Astrocyte of the cerebellum (primary cell): ENCODE data around the gene ASH1L.
A peak's percentile ranks its signal among the peaks of the same experiment; 100 is the strongest.

ENCODE experiments used
- DNase-seq: peaks from one replicate; pipeline ENCODE4 v3.0.0-alpha.2; 2011; ENCODE audit warnings: low read depth
- H3K4me3 ChIP-seq: 2 replicates; pipeline ENCODE4 v1.5.1; 2011; ENCODE audit warnings: mild to moderate bottlenecking, low read depth, low read length, moderate library complexity
- CTCF ChIP-seq: IDR thresholded peaks from 2 replicates; pipeline ENCODE4 v1.5.1; 2012; ENCODE audit warnings: low read length, low read depth, moderate library complexity, mild to moderate bottlenecking; ENCODE audit errors: missing control alignments
- in situ Hi-C: cut with HindIII; loops from 2 replicates; pipeline ENCODE4 v1.10.0; 2017; ENCODE audit warnings: low sequenced_read_pairs

ASH1L gene

GRCh38 chr1:155321639-155322503, 240.7 kb downstream of the ASH1L start:
- H3K4me3 ChIP-seq, result peak overlapping the region; percentile 85
- no peak for TF ChIP-seq CTCF
- in situ Hi-C loops, result no loop called here
- no peak for DNase-seq

- DNase-seq, result no peak
- TF ChIP-seq CTCF, result no peak
- peak within 1 kb of the TSS; percentile 85 for H3K4me3 ChIP-seq
- in situ Hi-C loops, result no loop called here
Measured at GRCh38 chr1:155320661-155321617, 241.7 kb downstream of the ASH1L start, which contains the start of gene RUSC1. TSS of gene RUSC1 (plus strand) at chr1:155320894. CDS start at chr1:155321774, 880 bp downstream.

GRCh38 chr1:155320252-155320651, 242.4 kb downstream of the ASH1L start:
- peak overlapping the region; percentile 85 for H3K4me3 ChIP-seq
- DNase-seq, result no peak
- in situ Hi-C loops, result no loop called here
- TF ChIP-seq CTCF, result no peak

- no peak overlapping the region for H3K4me3 ChIP-seq
- in situ Hi-C loops, result no loop called here
- no peak for TF ChIP-seq CTCF
- DNase-seq, result no peak
Measured at GRCh38 chr1:155319536-155319935, 243.1 kb downstream of the ASH1L start.

- in situ Hi-C loops, result no loop called here
- no peak for TF ChIP-seq CTCF
- no peak for DNase-seq
- no peak overlapping the region for H3K4me3 ChIP-seq
Measured at GRCh38 chr1:155318082-155318481, 244.5 kb downstream of the ASH1L start.

GRCh38 chr1:155316922-155317321, 245.7 kb downstream of the ASH1L start:
- H3K4me3 ChIP-seq, result no peak overlapping the region
- no peak for DNase-seq
- no peak for TF ChIP-seq CTCF
- in situ Hi-C loops, result no loop called here
